ENCODE results near the gene TSFM. TPM values are rescaled to one million over a fixed set of nuclear protein-coding genes. Genes with fewer than 3 reads are reported as not detected.

TSFM gene
- total RNA-seq, 1 donor from 2014 or later: 34.4 TPM

DNA sequence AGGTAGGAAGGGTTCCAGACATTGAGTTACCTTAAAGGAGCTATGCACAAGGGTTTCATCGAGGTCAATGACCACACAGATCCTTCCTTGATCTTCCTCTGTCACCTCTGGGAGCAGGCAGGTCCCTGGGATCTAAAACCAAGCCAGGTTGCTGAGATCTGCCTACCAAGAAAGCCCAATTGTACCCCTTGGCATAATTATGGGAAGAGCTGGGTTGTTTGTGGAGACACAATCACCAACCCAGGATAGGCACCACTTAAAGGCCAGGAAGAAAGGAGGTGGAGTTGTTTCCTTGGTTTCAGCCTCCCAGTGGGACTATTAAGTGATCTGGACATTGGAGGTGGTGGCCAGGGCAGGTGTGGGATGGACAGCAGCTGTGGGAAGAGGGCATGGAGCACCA, 44.4 kb downstream of the TSFM start:
- intact Hi-C loops (cut with micrococcal nuclease): no loop called here

DNA sequence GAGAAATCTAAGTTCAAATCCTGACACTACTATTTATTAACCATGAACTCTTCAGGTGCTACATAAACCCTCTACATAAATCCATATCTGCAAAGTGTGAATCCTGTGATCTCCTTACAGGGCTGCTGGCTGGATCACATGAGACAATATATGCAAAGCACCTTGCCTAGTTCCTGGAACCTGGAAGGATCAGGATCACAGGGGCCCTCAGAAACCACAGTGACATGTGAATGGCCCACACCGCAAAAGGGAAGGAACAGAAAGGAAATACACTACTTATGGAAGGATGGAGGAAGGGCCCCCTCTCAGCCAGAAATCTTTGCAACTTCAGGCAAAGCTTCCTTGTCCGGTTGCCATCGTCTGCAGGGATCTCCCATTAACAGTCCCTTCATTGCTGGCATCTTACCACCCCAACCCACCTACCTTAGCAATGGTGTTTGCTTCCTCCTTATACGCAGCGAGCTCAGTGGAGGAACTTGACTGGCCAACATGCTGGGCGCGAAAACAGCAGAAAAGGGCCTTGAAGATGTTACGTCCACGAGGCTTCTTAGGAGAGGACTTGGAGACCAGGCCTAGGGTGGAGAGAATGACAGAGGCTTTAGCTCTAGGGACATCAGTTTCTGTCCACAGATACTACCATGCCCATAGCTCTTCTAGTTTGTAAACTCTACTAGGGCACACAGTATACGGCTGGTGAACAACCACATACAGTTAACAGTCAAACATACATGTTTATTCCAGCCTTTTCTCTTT, 46.6 kb downstream of the TSFM start:
- intact Hi-C loops (cut with micrococcal nuclease): no loop called here

DNA sequence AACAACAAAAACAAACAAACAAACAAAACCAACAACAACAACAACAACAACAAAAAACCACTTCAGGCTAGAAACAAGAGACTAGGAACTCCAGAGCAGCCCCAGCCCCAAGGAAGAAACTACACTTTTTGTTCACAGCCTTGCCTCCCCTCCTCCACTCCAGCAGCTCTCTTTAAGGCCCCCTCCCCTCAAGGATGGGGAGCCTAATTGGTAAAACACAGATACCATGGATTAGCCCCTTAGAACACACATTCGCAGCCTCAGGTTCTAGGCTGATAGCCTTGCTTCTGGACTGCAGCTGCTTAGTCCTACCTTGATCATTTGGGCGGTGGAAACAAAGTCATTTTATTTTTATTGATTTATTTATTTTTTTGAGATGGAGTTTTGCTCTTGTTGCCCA, 47.8 kb downstream of the TSFM start:
- intact Hi-C loops (cut with micrococcal nuclease): loop anchor here (2.0 kb wide), 1 partner anchor 48 kb away; the partner anchor contains the start of gene TSFM

DNA sequence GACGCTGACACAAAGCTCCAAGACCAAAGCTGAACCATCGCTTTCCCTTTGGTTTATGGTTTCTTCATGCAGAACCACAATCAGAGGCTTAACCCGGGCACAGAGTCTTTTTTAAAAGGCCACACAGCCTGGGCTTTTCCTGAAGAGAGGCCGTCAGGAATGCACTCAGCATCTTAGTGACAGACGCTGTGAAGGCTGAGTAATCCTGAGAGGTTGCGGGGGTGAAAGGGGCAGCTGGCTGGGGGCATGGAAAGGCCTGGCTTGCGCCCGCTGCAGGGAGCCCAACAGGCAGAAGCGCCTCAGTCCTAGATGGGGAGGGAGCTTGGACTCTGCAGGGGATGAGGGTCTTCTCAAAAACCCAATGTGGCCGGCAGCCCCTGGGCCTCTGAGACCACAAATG, 50.4 kb downstream of the TSFM start:
- intact Hi-C loops (cut with micrococcal nuclease): no loop called here

DNA sequence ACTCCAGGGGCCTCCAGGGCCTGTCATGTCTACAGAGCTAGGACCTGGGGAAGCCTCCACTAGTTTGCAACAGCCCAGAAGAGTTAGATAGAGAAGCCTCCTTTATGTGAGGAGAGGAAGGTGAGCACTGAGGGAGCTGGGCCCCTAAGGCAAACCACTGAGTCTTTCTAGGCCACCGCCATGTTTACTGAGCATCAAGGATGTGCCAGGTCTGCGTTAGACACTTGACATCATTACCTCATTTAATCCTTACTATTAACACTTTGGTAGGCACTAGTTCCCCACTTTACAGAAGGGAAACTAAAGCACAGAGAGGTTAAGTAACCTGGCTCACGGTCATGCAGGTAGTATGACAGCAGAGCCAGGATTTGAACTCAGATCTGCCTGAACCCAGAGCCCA, 51.1 kb downstream of the TSFM start:
- intact Hi-C loops (cut with micrococcal nuclease): no loop called here

DNA sequence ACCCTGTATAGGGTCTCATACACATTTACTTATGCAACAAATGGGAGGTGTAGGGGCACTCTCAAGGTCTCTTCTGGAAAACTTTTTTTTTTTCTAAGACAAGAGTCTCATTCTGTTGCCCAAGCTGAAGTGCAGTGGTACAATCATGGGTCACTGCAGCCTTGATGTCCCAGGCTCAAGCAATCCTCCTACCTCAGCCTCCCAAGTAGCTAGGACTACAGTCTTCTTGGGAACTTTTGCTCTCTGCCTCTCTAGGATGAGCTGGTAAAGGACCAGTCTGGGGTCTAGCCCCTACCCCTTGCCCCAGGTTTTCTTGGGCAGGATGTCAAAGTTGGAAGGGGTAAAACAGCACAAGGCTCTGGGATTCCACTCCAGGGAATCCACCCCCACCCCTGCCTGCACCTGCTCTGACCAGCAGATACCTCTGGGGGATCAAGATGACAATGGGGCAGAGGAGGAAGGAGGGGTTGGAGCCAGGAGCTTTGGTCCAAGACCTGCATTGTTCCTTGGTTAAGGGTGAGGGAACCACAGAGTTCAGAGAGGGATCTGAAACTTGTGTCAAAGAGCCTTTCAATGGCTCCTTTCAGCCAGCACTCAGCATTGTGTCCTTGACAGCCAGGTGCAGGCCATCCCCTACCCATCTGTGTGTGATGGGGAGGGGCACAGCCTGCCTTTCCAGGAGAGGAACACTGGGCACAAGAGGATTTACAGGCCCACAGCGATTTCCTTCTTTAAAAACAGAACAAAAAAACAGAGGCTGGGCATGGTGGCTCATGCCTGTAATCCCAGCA, 51.7 kb downstream of the TSFM start:
- intact Hi-C loops (cut with micrococcal nuclease): no loop called here

DNA sequence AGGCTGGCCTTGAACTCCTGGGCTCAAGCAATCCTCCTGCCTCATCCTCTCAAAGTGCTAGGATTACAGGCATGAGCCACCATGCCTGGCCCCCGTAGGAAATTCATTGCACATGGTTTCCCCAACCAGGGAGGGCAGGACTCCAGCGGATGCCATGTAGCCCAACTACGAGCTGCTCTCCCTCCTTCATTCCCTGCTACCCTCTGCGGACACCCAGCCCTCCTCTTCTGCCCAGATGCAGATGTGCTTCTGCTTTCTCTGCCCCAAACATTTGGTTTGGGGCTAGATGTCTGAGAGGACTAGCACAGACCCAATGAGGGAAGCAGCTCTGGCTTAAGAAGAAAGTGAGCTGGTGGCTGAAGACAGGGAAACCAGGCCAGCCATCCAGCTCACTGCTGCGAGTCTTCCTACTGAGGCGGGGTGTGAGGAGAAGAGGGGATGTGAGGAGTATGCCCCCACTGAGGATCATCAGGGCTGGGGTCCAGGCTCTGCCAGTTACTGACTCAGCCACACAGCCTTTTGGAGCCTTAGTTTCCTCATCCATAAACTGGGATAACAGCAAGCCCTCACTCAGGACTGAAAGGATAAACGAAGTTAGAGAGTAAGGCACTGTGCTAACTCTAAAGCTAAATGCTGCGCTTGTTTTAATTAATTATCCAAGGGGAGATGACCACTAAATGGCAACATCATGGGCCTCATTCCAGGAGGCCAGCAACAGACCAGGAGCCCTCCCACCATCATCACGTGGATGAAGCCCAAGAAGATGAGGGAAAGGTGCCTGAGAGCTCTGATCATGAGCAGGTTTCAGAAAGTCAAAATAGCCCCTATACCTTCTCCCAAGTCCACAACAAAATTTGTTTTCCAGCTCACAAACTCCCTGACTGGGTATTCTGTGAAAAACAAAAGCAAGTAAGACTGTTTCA, 53.0 kb downstream of the TSFM start:
- intact Hi-C loops (cut with micrococcal nuclease): no loop called here

DNA sequence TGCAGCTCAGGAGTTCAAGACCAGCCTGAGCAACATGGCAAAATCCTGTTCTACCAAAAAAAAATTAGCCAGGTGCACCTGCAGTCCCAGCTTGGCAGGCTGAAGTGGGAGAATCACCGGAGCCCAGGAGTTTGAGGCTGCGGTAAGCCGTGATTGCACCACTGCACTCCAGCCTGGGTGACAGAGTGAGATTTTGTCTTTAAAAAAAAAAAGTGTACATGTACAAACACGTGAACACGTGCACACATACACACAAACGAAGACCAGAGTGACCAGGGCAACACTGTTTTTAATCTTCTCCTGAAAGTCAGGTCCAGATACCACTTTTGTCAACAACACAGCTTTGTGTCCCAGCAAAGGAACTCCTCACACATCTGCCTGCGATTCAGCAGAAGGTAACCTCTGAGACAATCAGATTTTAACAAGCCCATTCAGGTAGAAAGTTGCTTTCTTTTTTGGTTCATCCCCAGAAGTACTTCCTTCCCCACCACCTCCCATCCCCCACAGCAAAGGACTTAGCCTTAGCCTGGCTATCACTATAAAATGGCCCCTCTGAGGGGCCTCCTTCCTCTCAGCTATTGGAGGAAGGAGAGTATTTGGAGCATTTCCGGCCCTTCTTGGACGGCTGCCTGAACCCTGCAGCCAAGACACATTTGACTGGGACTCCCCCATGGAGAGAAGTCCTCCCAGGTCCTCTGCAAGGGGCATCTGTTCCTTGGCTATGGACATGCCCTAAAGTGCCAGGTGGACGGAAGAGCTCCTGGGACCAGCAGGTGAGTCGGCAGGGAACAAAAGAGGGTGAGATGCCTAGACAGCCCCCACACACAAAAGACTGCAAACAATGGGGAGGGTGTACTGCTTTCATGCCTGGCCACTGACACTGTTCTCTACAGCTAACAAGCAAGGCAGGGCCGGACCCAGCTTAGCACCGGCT, 54.1 kb downstream of the TSFM start:
- intact Hi-C loops (cut with micrococcal nuclease): no loop called here

DNA sequence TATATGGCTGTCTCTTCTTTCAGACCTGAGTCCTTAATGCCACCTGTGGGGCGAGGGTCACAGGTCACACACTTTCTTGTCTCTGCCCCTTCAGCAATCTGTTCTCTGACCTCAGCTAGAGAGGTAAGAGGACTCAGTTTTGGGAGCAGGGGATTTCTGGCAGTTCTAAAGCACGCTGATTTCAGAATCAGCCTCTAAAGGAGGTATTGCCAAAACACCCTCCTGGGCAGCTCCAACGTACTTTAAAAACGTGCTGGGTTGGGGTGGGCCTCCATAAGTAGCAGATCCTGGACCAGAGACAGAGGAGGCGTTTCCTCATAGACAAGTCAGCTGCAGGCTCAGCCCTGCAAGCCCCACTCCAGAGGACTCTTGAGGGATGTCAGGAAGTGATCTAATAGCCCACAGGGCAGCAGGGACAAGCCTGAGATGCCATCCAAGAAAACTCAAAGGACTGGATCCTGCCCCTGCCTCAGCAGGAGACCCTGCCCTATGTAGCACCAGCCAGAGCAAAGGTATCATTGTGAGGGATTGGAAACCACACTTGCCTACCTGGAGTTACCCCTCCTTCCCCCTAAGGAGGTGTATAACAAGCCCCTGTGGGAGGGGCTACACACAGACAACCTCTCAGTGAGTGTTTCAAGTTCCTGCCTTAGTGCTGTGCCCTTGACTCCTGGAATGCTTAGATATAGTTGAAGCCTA, 55.4 kb downstream of the TSFM start:
- intact Hi-C loops (cut with micrococcal nuclease): loop anchor here (1.0 to 2.0 kb wide), 3 partner anchors 8 to 81 kb away; partner anchors contain the start of genes CTDSP2 and TSFM

DNA sequence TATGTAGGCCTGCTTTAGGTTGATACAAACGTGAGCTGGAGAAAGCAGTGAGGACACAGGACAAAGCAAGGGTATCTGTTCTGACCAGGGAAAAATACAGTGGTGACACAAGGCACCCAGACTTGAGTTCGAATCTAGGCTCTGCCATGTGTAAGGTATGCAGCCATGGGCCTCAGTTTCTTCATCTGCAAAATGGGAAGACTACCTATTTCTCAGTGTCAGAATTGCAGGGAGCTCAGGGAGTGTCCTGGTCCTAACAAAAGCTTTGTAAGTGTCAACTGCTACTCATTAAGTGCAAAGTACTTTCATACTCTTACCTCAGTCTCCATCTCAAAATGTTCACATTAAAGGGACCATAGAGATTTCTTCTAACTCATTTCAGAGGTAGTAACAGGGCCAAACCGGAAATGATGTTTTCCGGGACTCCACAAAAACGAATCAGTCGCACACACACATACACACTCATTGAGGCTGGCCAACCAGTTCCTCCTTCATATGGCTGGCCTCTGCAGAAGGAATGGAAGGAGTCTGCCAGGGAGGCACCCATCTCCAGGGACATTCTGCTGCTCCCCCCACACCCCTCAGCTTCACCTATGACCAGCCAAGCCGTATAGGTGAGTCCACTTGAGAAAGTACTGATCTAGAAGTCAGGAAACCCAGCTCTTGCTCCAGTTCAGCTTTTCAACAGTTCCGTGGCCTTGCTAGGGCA, 56.2 kb downstream of the TSFM start:
- intact Hi-C loops (cut with micrococcal nuclease): loop anchor here (1.0 to 2.0 kb wide), 3 partner anchors 8 to 82 kb away; partner anchors contain the start of genes CTDSP2 and TSFM

DNA sequence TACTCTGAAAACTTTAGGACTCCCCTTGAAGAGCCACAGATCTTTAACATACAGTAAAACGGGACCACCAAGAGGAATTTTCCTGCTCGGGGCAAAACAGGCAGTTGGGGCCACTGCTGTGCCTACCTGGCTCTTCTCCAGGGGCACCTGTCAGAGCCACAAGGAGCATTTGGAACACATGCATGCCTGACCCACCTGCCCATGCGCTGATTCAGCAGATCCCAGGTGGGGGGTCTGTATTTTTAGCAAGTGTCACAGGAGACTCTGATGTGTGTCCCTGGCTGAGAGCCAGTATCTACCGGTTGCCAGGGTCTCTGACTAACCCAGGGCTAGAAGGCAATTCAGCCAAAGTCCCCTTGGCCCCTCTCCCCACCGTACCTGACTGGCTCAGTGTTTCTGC, 57.4 kb downstream of the TSFM start:
- intact Hi-C loops (cut with micrococcal nuclease): loop anchor here (2.0 to 10.0 kb wide), 3 partner anchors 57 to 255 kb away; partner anchors contain the start of gene TSFM

DNA sequence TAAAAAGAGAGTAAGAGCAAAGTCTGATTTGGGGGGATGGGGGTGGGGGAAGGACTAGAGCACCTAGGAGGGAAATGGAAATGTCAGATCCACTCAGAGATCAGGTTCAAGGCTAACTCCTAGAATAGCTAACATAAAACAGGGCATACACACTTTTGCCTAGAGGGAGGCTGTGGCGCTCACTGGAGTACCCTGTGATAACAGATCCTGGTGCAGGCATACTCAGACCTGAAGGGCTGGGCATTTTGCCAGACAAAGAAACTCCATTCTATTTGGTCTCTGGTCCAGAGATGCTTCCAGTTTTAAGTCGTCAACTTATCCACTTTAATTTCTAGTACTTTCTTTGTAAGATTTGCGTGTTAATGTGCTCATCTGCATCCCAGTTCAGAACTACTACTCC, 58.1 kb downstream of the TSFM start:
- intact Hi-C loops (cut with micrococcal nuclease): loop anchor here (10.0 kb wide), 1 partner anchor 256 kb away; no protein-coding TSS in a partner anchor

DNA sequence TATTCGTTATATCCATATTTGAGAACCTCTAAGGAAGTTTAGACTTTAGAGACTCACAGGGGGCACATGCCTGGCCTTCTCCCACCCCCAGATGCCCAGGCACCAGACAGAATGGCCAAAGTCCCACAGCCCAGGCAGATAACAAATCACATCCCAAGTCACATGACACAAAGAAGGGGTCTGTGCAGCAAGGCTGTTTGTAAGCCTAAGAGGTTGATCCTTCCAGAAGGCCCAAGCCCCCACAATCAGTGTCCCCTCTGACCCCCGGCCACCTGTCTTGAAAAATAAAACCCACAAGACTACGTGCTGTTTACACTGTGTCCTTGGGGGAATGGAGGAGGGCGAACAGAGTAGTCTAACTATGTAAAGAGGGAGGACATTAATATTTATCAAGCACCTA, 58.9 kb downstream of the TSFM start:
- intact Hi-C loops (cut with micrococcal nuclease): loop anchor here (10.0 kb wide), 1 partner anchor 257 kb away; no protein-coding TSS in a partner anchor

DNA sequence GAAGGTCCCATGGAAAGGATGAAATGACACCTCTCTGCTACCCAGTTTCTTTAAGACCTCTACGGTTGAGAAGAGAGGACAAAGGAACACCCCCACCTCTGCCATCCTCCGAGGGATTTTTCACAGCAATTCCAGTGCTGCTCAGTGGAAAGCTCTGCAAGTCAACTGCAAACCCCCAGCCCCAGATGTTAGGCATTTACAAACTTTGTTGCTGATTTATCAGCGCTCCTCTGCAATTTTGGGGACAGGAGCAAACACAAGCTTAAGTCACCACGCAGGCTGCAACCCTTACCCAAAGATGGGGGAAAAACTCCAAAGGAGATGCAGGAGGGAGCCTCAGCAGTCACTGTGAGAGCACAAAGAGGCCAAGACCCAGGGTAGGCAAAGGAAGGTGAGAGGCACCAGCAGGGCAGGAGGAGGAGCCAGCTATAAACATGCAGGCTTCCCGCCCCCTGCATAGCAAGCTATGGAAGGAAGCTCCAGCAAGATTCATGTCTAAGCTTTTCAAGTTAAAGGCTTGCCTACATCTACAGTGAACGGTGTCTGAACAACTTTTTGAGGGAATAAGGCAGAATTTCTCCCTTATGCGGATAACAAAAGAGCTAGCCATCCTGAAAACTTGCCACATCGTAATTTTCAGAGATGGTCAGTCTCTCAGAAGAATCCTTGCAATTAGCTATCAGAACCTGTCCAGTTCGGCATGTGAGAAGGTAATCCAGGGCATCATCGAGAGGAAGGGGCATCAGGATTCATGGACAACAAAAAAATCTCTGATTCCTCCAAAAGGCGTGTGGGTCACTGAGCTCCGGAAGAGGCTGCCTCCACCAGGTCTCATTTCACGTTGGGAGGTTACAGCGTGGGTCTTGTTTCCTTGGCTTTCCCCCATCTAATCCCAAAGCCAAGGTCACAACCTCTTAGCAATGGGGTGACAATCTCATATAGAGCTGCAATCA, 60.0 kb downstream of the TSFM start:
- intact Hi-C loops (cut with micrococcal nuclease): loop anchor here (10.0 kb wide), 1 partner anchor 258 kb away; no protein-coding TSS in a partner anchor

DNA sequence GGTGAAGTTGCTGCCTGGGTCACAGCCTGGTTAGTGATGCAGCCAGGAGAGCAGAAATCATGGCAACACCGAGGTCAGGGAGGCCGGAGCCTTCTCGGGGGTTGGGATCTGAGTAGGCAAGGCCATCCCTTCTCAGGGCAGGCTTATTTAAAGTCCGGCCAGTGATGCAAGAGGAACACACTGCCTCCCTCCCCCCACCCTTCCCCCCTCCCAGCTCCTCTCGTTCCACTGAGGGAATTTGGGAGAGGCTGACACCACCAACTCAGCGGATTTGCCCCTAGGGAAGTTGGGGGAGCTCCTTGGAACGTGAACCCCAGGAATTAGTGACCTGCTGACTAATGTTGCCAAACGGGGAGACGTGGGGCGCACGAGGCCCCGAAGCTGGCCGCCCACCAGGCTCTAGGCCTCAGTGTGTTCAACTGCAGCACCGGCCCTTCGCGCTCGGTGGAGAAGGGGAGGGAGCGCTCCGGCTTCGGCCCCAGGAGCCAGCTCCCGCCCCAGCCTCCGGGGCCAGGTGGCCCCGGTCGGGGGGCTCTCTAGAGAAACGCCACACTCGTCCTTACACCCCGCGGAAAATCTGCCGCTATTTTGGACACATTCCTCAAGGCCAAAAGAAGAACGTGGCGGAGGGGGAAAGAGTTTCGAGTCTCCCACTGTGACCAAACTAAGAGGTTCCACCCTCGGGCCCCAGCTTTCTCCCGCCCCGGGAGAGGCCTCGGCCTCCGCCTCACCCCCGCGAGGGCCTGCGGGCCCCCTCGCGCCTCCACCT, 62.3 kb downstream of the TSFM start:
- intact Hi-C loops (cut with micrococcal nuclease): loop anchor here (5.0 to 10.0 kb wide), 2 partner anchors 260 to 1743 kb away; partner anchors contain the start of gene PA2G4

DNA sequence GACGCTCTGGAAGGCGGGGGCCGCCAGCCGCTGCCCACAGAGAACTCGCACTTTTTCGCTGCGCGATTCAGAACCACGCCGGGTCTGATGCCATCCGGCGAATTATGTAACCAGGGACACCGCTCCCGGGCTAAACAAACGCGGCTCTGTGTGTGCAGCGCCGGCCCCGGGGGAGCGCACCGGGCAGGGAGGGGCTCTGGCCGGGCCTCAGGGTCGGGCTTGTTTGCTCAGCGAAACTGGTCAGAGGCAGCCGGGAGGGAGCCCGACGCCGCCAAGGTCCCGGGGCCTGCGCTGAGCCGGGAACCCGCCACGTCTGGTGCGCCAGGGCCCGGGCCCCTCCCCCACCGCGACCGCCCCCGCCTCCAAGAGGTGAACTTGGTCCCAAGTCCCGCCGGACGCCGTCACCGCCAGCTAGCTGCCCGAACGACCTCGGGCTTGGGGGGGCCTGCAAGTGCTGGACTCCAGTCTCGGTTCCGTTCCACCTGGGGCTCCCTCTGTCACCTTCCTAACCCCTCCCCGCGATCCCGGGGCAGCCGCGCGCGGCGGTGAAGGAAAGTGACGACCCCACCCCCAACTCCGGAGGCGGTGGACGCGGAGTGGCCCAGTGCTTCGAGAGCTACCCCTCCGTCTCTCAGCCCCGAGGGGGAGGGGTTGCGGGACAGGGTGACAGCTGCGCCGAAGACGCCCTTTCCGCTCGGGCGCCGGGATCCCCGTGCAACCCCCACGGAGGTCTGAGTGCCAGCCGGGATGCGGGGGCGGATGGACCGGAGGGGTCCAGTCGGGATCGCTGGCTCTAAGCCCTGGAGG, 63.1 kb downstream of the TSFM start:
- intact Hi-C loops (cut with micrococcal nuclease): loop anchor here (1.0 to 10.0 kb wide), 8 partner anchors 7 to 1743 kb away; partner anchors contain the start of genes DDIT3, PA2G4, TSFM and TSPAN31

Measured in T-helper 1 cell treated with Interleukin-12 subunit alpha and Interleukin-12 subunit beta and Interleukin-4 antibody, amounts not matched to agents 30 ng/mL and 1 ng/mL, for 36 hours (primary cell).